Erythroblast (primary cell): ENCODE data around the gene SLX4IP.

Experiments used
- GATA1 ChIP-seq: IDR thresholded peaks from 2 replicates; pipeline ENCODE4 v1.6.1; 2011; ENCODE audit warnings: low read depth, mild to moderate bottlenecking, control low read depth, low read length, moderate library complexity
- POLR2A ChIP-seq: IDR thresholded peaks from 2 replicates; pipeline ENCODE4 v1.6.1; 2011; ENCODE audit warnings: mild to moderate bottlenecking, low read length

DNA sequence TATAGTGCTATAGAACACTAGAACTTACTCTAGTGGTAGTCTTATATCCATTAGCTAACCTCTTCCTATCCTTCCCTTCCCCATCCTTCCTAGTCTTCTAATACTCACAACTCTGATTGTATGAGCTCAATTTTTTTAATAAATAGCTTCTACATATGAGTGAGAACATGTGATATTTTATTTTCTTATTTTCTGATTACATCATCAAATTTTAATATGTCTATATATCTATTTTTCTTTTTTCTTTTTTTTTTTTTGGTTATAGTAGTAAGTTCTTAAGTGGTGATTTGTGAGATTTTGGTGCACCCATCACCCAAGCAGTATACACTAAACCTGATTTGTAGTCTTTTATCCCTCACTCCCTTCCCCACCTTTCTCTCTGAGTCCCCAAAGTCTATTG lies 126.2 kb downstream of the SLX4IP start:
- TF ChIP-seq POLR2A (no peak), GATA1 (no peak)
